Esophagus muscularis mucosa (tissue), 4 donors: ENCODE measurements around the gene ZNF584. TPM values are rescaled to one million over a fixed set of nuclear protein-coding genes. Genes with fewer than 3 reads are reported as not detected.
A peak's percentile ranks its signal among the peaks of the same experiment; 100 is the strongest.

ENCODE experiments used
- DNase-seq: peaks from one replicate; pipeline ENCODE4 v3.0.0-alpha.2; 2017; ENCODE audit errors: extremely low spot score
- H3K27ac ChIP-seq, 4 donors: fragments of 200-600 bp; sonication (generic); replicated peaks in 1 of 4; 1 replicate in 3 of 4; 2 replicates in 1 of 4; pipeline ENCODE4 v1.5.1; 2016 to 2019; ENCODE audit warnings: mild to moderate bottlenecking in 1 of 4
- H3K27me3 ChIP-seq, 4 donors: fragments of 200-600 bp; sonication (generic); one replicate each; pipeline versions ENCODE4 v1.5.1 to v1.6.0; 2016 to 2019
- H3K36me3 ChIP-seq, 4 donors: fragments of 200-600 bp; sonication (generic); one replicate each; pipeline ENCODE4 v1.5.1; 2016 to 2019
- H3K4me1 ChIP-seq, 4 donors: fragments of 200-600 bp; sonication (generic); one replicate each; pipeline ENCODE4 v1.5.1; 2016 to 2019
- H3K4me3 ChIP-seq, 4 donors: fragments of 200-600 bp; sonication (generic); 1 replicate in 2 of 4; 2 replicates in 2 of 4; pipeline ENCODE4 v1.5.1; 2016 to 2019; ENCODE audit warnings: mild to moderate bottlenecking in 4 of 4, moderate library complexity in 1 of 4
- H3K9me3 ChIP-seq, 4 donors: fragments of 200-600 bp; sonication (generic); 1 replicate in 3 of 4; 2 replicates in 1 of 4; pipeline ENCODE4 v1.5.1; 2016 to 2019
- EP300 ChIP-seq: sonication (generic); formaldehyde crosslinking; IDR thresholded peaks from one replicate; pipeline ENCODE4 v1.6.1; 2017; ENCODE audit warnings: antibody characterized with exemption
- POLR2A ChIP-seq: fragments of 450-650 bp; IDR thresholded peaks from one replicate; pipeline ENCODE4 v1.6.1; 2017; ENCODE audit warnings: antibody characterized with exemption, moderate library complexity, mild to moderate bottlenecking, low read depth
- POLR2AphosphoS5 ChIP-seq, 2 donors: sonication (generic); formaldehyde crosslinking; IDR thresholded peaks; one replicate each; pipeline ENCODE4 v1.6.1; 2017; ENCODE audit warnings: antibody characterized with exemption in 2 of 2
- WGBS: methylation state at CpG from one replicate; pipeline ENCODE4 v1.1.5; 2018; 5-methylcytosine and 5-hydroxymethylcytosine counted together
- intact Hi-C: fragments of 100-400 bp; cut with DNase I; formaldehyde crosslinking; loops from one replicate; pipeline ENCODE4 v1.15.1; 2023
- total RNA-seq, 4 donors: library from RNA; depleted of rRNA; stranded (reverse); fragments of >200 nt; gene quantifications; one replicate each; pipeline versions ENCODE4 v1.1.0 to v1.2.1, GENCODE V29; 2016
- TF ChIP-seq, protein P1 (sequence below), 3 experiments: fragments of 200-600 bp in 2 of 3; fragments of 450-650 bp in 1 of 3; sonication (generic) in 2 of 3; IDR thresholded peaks; one replicate each; pipeline ENCODE4 v1.5.1; 2017 to 2019; ENCODE audit warnings: antibody characterized with exemption in 3 of 3, mild to moderate bottlenecking in 2 of 3, moderate library complexity in 1 of 3

The ZNF584 gene
- total RNA-seq, 4 donors from 2014 or later: 11.6 to 24.2 (median 18.9) TPM

DNA sequence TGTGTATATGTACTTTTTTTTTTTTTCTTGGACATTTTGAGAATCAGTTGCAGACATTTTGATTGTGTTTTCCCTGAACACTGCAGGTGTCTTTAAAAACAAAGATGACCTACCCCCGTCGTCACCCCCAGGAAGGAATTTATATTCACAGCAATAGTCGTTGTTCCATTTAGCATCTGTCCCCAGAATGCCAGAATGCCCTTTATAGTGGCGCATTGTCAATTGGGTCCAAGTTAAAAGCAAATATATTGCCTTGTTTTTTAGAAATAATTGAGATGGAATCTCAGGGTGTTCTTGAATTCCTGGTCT lies 14.8 kb upstream of the ZNF584 start:
- intact Hi-C loops: no loop called here
- Histone ChIP-seq H3K4me1 (peaks cover 12 to 34% (median 33%) of the 10 kb centered on the region in 4 donors), H3K27me3 (peaks cover 0 to 29% (median 15%) of the 10 kb centered on the region in 4 donors), H3K9me3 (no peaks in the 10 kb centered on the region), H3K36me3 (peaks cover 46 to 69% (median 60%) of the 10 kb centered on the region in 4 donors), H3K4me3 (no peak overlapping the region), H3K27ac (no peak overlapping the region)
- 82% methylated on average over 4 of the region's 4 CpGs for WGBS
- TF ChIP-seq POLR2AphosphoS5 (IDR thresholded peaks at IDR 0.05): no peak
- no peak for TF ChIP-seq POLR2A
- TF ChIP-seq, protein P1, sequence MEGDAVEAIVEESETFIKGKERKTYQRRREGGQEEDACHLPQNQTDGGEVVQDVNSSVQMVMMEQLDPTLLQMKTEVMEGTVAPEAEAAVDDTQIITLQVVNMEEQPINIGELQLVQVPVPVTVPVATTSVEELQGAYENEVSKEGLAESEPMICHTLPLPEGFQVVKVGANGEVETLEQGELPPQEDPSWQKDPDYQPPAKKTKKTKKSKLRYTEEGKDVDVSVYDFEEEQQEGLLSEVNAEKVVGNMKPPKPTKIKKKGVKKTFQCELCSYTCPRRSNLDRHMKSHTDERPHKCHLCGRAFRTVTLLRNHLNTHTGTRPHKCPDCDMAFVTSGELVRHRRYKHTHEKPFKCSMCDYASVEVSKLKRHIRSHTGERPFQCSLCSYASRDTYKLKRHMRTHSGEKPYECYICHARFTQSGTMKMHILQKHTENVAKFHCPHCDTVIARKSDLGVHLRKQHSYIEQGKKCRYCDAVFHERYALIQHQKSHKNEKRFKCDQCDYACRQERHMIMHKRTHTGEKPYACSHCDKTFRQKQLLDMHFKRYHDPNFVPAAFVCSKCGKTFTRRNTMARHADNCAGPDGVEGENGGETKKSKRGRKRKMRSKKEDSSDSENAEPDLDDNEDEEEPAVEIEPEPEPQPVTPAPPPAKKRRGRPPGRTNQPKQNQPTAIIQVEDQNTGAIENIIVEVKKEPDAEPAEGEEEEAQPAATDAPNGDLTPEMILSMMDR (IDR thresholded peaks at IDR 0.05): no peak
- no peak for TF ChIP-seq EP300
- DNase-seq: no peak

DNA sequence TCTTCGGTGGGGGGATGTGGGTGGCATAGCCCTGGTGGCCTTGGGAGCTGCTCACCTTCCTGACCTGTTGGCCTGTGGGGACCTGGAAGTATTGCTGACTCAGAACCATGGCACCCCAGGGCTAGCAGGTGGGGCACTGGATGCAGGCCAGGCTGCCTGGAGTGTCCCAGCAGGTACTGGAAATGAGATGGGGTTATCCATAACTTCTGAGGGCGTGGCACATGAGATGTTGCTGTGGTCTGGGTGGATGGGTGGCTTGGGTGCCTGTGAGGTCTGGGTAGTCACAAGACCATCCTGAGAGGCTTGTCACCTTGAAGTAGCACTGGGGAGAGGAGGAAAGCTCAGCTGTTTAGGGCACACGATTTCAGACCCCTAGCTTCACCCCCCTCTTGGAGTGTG lies 13.6 kb upstream of the ZNF584 start:
- DNase-seq: no peak
- Histone ChIP-seq H3K9me3 (no peaks in the 10 kb centered on the region), H3K27me3 (peaks cover 0 to 29% (median 15%) of the 10 kb centered on the region in 4 donors), H3K4me3 (no peak overlapping the region), H3K27ac (no peak overlapping the region), H3K4me1 (peaks cover 5 to 25% (median 23%) of the 10 kb centered on the region in 4 donors), H3K36me3 (peaks cover 39 to 57% (median 49%) of the 10 kb centered on the region in 4 donors)
- TF ChIP-seq, protein P1 (IDR thresholded peaks at IDR 0.05): no peak
- TF ChIP-seq POLR2A: no peak
- TF ChIP-seq POLR2AphosphoS5 (IDR thresholded peaks at IDR 0.05): no peak
- no peak for TF ChIP-seq EP300
- WGBS: 69% methylated on average over 3 of the region's 3 CpGs
- intact Hi-C loops: no loop called here

DNA sequence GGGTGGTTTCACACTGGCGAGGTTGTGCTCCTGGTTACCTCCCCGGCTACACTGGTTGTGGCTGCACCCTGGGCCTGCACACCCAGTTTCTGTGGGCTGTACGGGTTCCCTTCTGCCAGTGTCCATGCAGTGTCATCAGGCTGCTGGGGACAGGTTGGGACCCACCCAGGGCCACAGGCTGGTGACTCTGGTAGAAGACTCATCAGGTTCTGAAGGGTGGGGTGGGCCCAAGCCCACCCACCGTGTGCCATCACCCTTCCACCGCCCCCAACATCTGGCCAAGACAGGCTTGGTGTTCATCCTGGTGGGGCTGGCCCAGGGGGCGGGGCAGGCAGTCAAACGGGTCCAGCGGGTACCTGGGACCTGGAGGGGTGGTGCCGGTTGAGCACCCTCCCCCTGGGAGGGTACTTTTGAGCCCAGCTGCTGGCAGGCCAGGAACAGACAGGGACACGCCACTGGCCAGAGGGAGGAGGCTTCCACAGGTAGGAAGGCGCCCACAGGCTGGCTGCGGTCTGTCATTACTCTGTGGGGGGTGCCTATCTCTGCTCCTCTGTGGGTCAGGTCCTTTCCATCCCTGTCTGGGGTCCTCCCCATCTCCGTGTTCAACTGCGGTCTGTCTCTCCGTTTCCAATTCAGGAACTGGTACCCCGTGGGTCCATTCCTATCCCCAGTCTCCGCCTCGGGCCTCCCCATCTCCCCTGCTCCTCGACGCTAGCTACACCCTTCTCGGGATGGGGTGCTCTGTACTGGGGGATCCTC lies 13.1 kb upstream of the ZNF584 start, which contains the start of gene RNF225:
Gene RNF225, plus strand, starts transcription at position 437 of the 759 bp plus-strand sequence. CDS start 434 bp downstream, outside the sequence.
- TF ChIP-seq, protein P1 (IDR thresholded peaks at IDR 0.05): no peak
- TF ChIP-seq POLR2AphosphoS5 (IDR thresholded peaks at IDR 0.05) (no peak), POLR2A (no peak), EP300 (no peak)
- peak within 1 kb of the TSS in 2 of 4 donors; percentile 22 to 36 for H3K4me3 ChIP-seq
- no peaks in the 10 kb centered on the region for H3K9me3 ChIP-seq
- H3K27ac ChIP-seq: no peak within 1 kb of the TSS
- peaks cover 0 to 29% (median 15%) of the 10 kb centered on the region in 4 donors for H3K27me3 ChIP-seq
- peaks cover 9 to 25% (median 23%) of the 10 kb centered on the region in 4 donors for H3K4me1 ChIP-seq
- WGBS: 31% methylated on average over 10 of the region's 21 CpGs
- intact Hi-C loops: no loop called here
- DNase-seq: no peak
- H3K36me3 ChIP-seq: peaks cover 39 to 51% (median 46%) of the 10 kb centered on the region in 4 donors

DNA sequence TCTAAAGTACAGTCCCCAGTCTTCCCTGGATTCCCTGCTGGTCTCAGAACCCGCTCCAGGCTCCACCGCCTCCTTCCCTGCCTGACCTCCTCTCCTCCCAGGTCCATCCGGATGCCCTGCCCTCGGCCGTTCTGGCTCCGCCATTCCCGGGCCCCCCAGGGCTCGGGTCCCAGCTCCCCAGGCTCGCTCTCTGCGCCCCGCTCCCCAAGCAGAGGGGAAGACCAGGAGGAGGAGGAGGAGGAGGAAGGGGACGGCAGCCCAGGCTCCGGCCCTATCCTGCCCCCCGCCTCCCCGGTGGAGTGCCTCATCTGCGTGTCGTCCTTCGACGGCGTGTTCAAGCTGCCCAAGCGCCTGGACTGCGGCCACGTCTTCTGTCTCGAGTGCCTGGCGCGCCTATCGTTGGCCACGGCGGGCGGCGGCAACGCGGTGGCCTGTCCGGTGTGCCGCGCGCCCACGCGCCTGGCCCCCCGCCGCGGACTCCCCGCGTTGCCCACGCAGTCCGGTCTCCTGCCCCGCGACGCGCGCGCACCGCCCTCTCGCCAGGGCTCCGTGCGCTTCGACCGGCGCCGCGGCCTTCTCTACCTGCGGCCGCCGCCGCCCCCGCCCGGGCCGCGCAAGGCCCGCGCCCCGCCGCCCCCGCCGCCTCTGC lies 12.3 kb upstream of the ZNF584 start:
- Histone ChIP-seq H3K36me3 (peaks cover 32 to 44% (median 39%) of the 10 kb centered on the region in 4 donors), H3K4me3 (peak overlapping the region in 2 of 4 donors; percentile 22 to 36)

More for the DNA sequence above, 12.3 kb upstream of the ZNF584 start:
- DNase-seq: no peak
- Histone ChIP-seq H3K27me3 (peaks cover 0 to 29% (median 15%) of the 10 kb centered on the region in 4 donors), H3K27ac (no peak overlapping the region), H3K9me3 (no peaks in the 10 kb centered on the region), H3K4me1 (peaks cover 12 to 28% (median 25%) of the 10 kb centered on the region in 4 donors)
- WGBS: 17% methylated on average over 42 of the region's 75 CpGs
- TF ChIP-seq POLR2AphosphoS5 (IDR thresholded peaks at IDR 0.05) (no peak), EP300 (no peak), POLR2A (no peak)
- TF ChIP-seq, protein P1 (IDR thresholded peaks at IDR 0.05): no peak
- intact Hi-C loops: no loop called here
